ENCODE measurements around the gene TMEM132E.

TMEM132E gene

DNA sequence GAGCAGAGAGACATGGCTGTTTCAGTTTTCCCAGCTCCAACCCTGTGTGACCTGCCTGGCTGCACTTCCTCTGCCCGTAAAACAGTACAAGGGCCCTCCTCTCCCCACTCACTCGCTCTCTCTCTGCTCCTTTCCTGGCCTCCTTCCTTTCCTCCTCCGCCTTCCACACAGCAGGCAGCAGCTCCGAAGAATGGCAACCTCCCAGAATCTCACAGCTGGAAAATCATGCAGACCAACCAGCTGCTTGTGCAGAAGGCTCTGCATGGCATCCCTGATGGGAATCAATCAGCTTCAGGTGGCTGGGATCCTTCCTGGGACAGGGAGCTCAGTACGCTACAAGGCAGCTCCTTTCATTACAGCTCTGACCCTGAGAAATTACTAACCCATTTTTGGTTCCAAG, 27.4 kb downstream of the TMEM132E start:
- no peak for DNase-seq

DNA sequence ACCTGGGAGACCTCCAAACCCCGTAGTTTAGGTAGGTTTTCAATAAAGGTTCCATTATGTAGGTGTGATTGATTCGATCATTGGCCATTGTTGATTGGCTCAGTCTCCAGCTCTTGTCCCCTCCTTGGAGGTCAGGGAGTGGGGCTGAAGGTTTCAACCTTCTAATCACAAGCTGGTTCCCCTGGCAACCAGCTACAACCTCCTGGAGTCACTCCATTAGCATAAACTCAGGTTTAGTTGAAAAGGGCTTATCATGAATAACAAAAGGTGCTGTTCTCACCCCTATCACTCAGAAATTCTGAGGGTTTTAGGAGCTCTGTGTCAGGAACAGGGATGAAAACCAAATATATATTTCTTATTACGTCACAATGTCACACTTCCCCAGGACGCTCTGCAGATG, 28.5 kb downstream of the TMEM132E start:
- no peak for DNase-seq

DNA sequence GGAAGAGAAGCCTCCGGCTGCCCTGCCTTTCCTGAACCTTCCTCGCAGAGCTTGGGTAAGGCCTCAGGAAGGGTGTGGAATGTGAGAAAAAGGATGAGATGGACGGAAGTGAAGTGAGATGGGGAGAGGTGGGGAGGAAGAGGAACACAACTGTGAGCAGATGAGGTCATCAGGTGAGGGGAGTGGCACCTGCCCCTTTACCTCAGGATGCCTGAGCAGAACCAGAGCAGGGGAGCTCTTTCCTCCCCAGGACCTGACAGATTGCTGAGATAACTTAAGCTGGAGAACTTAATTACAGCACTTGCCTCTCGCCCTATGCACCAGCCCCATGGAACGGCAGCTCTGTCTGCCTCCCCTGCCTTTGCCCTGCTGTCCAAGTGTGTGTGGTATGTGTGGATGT, 29.8 kb downstream of the TMEM132E start:
- DNase-seq, result no peak

GRCh38 chr17:34610039-34610438, 30.7 kb downstream of the TMEM132E start:
- no peak for DNase-seq

- DNase-seq, result no peak
Observed at GRCh38 chr17:34610506-34610905, 31.1 kb downstream of the TMEM132E start.

- DNase-seq, result no peak
Observed at GRCh38 chr17:34613064-34614019, 34.0 kb downstream of the TMEM132E start.

DNA sequence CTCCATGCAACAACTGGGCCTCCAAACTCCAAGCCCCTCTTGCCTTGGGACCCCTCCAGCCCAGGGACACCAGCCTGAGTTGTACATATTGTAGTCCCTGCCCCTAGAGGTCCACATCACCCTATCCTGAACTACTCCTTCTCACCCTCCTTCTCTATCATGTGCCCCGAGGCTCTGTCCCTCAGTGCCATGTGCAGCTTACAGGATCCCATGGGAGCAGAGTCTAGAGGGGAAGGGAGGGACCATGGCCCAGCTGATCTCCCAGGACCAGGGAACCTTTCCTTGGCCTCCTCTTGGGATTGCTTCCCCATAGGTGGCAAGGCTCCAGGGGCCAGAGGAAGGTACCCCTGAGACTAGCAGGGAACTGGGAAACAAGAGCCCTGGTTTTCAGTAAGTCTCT, 35.3 kb downstream of the TMEM132E start:
- no peak for DNase-seq

DNA sequence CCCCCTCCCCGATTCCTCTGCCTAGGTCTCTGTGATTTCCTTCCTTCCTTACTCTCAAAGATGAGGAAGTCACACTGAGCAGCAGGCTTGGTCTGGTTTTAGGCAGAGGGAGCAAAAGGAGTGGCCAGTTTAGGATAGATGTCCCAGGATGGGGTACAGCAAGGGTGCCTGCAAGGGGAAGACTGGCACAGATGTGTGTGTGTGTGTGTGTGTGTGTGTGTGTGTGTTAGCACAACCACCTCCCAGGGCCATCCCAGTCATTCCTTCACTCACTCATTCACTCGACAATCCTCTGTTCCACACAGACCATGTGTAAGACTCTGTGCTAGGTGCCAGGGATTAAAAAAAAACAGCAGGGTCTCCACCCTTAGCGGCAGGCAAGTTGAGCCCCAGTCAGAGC, 35.9 kb downstream of the TMEM132E start:
- no peak for DNase-seq

- no peak for DNase-seq
Observed at GRCh38 chr17:34616148-34616547, 36.8 kb downstream of the TMEM132E start.

GRCh38 chr17:34617398-34617797, 38.0 kb downstream of the TMEM132E start:
- no peak for DNase-seq

DNA sequence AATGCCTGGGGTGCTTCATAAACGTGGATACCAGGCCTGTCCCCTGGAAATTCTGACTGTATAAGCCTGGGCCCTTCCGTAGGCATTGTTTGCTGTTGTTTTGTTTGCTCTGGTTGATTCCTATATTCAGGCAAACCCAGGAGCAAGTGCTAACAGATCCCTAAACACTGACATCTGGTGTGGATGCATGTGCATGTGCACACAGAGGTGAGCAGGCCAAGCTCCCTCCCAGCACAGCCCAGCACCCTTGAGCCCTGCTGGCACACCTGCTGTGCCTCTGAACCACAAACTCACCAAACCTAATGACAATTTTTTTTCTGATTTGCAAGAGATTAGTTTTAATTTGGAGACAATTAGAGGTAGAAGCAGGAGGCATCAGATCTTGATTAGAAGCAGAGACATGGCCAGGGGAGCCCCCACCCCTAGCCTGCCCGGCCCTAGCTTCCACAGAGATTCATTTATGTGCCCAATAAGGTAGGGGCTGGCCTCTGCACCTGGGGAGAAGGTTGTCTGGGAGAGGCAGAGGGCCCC, 40.4 kb downstream of the TMEM132E start:
- DNase-seq, result no peak

GRCh38 chr17:34620458-34620857, 41.1 kb downstream of the TMEM132E start:
- DNase-seq, result no peak

- no peak for DNase-seq
Observed at GRCh38 chr17:34622862-34623623, 43.7 kb downstream of the TMEM132E start.

- no peak for DNase-seq
Observed at GRCh38 chr17:34623856-34624766, 44.7 kb downstream of the TMEM132E start.

GRCh38 chr17:34624767-34625383, 45.5 kb downstream of the TMEM132E start:
- no peak for DNase-seq

- DNase-seq, result no peak
Observed at GRCh38 chr17:34626121-34626681, 46.8 kb downstream of the TMEM132E start.

GRCh38 chr17:34628879-34629278, 49.5 kb downstream of the TMEM132E start:
- no peak for DNase-seq

DNA sequence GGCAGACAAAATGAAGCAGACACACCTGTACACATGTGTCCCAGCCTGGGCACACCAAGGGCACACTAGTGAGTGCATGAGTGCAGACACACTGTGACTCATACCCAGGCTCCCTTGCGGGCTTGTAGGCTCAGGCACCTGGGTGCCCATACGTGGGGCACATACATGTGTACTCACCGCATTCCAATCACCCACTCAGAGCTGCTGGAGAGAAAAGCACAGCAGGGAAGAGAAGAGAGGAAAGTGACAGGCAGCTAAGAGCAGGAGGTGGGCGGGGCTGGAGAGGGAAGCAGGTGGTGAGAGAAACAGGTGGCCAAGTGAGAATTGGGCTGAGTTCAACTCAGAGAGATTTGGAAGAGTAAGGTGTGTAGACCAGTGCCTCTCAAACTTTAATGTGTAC, 54.0 kb downstream of the TMEM132E start:
- no peak for DNase-seq

DNA sequence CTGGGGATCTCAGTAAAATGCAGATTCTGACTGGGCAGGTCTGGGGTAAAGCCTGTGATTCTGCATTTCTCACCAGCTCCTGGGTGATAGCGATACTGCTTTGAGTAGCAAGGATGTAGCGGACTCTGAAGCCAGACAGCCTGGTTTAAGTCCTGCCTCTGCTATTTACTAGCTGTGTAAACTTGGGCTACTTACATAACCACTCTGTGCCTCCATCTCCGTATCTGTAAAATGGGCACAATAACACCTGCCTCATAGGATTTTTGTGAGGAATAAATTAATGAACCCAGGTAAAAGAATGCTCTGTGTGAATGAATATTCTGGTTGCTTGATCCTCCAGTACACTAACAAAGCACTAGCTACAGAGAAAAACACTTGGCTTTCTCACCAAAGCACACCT, 54.4 kb downstream of the TMEM132E start:
- DNase-seq, result no peak

DNA sequence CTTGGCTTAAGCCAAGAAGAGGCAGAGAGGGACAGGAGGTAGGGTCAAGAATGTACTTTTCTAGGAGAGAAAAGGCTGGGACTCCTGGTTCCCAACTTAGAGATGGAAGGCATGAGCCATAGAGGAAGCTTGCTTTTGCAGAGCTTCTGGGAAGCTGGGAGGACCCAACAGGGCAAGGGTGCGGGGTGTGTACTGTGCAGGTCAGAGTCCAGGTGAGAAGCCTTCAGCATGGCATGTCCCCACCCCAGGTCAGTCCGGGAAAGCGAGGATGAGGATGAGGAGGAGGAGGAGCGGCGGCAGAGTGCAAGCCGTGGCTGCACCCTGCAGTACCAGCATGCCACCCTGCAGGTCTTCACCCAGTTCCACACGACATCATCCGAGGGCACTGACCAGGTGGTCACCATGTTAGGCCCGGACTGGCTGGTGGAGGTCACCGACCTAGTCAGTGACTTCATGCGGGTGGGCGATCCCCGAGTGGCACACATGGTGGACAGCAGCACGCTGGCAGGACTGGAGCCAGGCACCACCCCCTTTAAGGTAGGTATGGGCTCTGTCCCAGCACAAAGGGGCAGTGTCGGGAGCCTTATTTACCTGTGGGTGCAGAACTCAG, 55.3 kb downstream of the TMEM132E start:
- no peak for DNase-seq

GRCh38 chr17:34635876-34636275, 56.5 kb downstream of the TMEM132E start:
- no peak for DNase-seq

Data from SW 1271 (cell line).